GM18907 (cell line): Measurements from ENCODE around the gene SF3A2.

ENCODE experiments used
- ATAC-seq: cut with Tn5 transposase; IDR thresholded peaks from one replicate; pipeline ENCODE4 v1.9.1; 2021; ENCODE audit warnings: mild to moderate bottlenecking, moderate library complexity; ENCODE audit not compliant: unreplicated experiment

SF3A2 gene

GRCh38 chr19:2288818-2289713, 52.4 kb downstream of the SF3A2 start:
- no peak for ATAC-seq

- ATAC-seq = no peak
These were observed 53.3 kb downstream of the SF3A2 start for GRCh38 chr19:2289714-2290435.

GRCh38 chr19:2290441-2291184, 54.0 kb downstream of the SF3A2 start:
- no peak for ATAC-seq

GRCh38 chr19:2291185-2291751, 54.6 kb downstream of the SF3A2 start:
- no peak for ATAC-seq

GRCh38 chr19:2294687-2295335, 58.2 kb downstream of the SF3A2 start:
- ATAC-seq = no peak

GRCh38 chr19:2296141-2296540, 59.5 kb downstream of the SF3A2 start:
- no peak for ATAC-seq
